Ovary (tissue), 3 donors: Measurements from ENCODE around the gene GALNT16.

Experiments
- CTCF ChIP-seq, 3 donors: fragments of 450-650 bp in 2 of 3; fragments of 200-600 bp in 1 of 3; IDR thresholded peaks; one replicate each; pipeline versions ENCODE4 v1.5.1 to v1.8.0; 2016 to 2022; ENCODE audit warnings: antibody characterized with exemption in 3 of 3, mild to moderate bottlenecking in 1 of 3
- EP300 ChIP-seq: sonication (generic); formaldehyde crosslinking; IDR thresholded peaks from one replicate; pipeline ENCODE4 v1.6.1; 2017; ENCODE audit warnings: antibody characterized with exemption
- POLR2A ChIP-seq: fragments of 450-650 bp; IDR thresholded peaks from one replicate; pipeline ENCODE4 v1.6.1; 2017; ENCODE audit warnings: antibody characterized with exemption, mild to moderate bottlenecking, moderate library complexity
- donor health status: DM: no; HTN: no; CAD: no.

- TF ChIP-seq POLR2A (no peak), CTCF (IDR thresholded peaks at IDR 0.05) (no peak), EP300 (no peak)
Measured at GRCh38 chr14:69267492-69267891, 7.5 kb downstream of the GALNT16 start.
